ENCODE measurements around the gene HSPB7.
A peak's percentile ranks its signal among the peaks of the same experiment; 100 is the strongest.
"Not testable (repeated sequence)": the region's sequence is repeated elsewhere in the genome, so short reads cannot be mapped to it uniquely, and the experiment has no call there.

HSPB7 gene

GRCh38 chr1:16026723-16027484, 9.1 kb upstream of the HSPB7 start:
- Histone ChIP-seq H3K9me3 (no peaks in the 10 kb centered on the region), H3K36me3 (no peaks in the 10 kb centered on the region), H3K27ac (peak overlapping the region; percentile 5 to 45), H3K4me1 (peaks cover 0 to 12% (median 11%) of the 10 kb centered on the region in 4 donors), H3K4me3 (peak overlapping the region; percentile 17 to 45), H3K27me3 (no peaks in the 10 kb centered on the region)
- no peak for TF ChIP-seq CTCF (IDR thresholded peaks at IDR 0.05)
- DNase-seq = no peak
- intact Hi-C loops (cut with DNase I; ENCODE audit: low total_unique reads) = no loop called here

GRCh38 chr1:16026302-16026701, 8.5 kb upstream of the HSPB7 start:
- intact Hi-C loops (cut with DNase I; ENCODE audit: low total_unique reads); H3K27ac ChIP-seq; DNase-seq; H3K27me3 ChIP-seq; H3K36me3 ChIP-seq; H3K9me3 ChIP-seq; H3K4me3 ChIP-seq: not testable (repeated sequence)
- peaks cover 0 to 12% (median 11%) of the 10 kb centered on the region in 4 donors for H3K4me1 ChIP-seq

GRCh38 chr1:16023050-16023653, 5.3 kb upstream of the HSPB7 start:
- TF ChIP-seq CTCF (IDR thresholded peaks at IDR 0.05) = no peak
- no peak for DNase-seq
- Histone ChIP-seq H3K36me3 (no peaks in the 10 kb centered on the region), H3K9me3 (no peaks in the 10 kb centered on the region), H3K27ac (no peak overlapping the region), H3K4me3 (no peak overlapping the region), H3K27me3 (no peaks in the 10 kb centered on the region), H3K4me1 (peaks cover 9 to 37% (median 34%) of the 10 kb centered on the region in 4 donors)
- intact Hi-C loops (cut with DNase I; ENCODE audit: low total_unique reads) = no loop called here

- Histone ChIP-seq H3K4me1 (peaks cover 9 to 40% (median 36%) of the 10 kb centered on the region in 4 donors), H3K9me3 (no peaks in the 10 kb centered on the region), H3K27ac (peak overlapping the region in 1 of 2 donors; percentile 99), H3K4me3 (no peak overlapping the region), H3K36me3 (no peaks in the 10 kb centered on the region), H3K27me3 (no peaks in the 10 kb centered on the region)
- intact Hi-C loops (cut with DNase I; ENCODE audit: low total_unique reads) = no loop called here
- no peak for DNase-seq
- TF ChIP-seq CTCF (IDR thresholded peaks at IDR 0.05) = no peak
Observed at GRCh38 chr1:16022393-16022792, 4.5 kb upstream of the HSPB7 start.

- no peak for TF ChIP-seq CTCF (IDR thresholded peaks at IDR 0.05)
- intact Hi-C loops (cut with DNase I; ENCODE audit: low total_unique reads) = no loop called here
- peaks cover 9 to 37% (median 29%) of the 10 kb centered on the region in 4 donors for H3K4me1 ChIP-seq
- peak within 1 kb of the TSS; percentile 89 to 99 for H3K27ac ChIP-seq
- no peak for DNase-seq
- no peak within 1 kb of the TSS for H3K4me3 ChIP-seq
- no peaks in the 10 kb centered on the region for H3K9me3 ChIP-seq
- no peaks in the 10 kb centered on the region for H3K36me3 ChIP-seq
- no peaks in the 10 kb centered on the region for H3K27me3 ChIP-seq
Observed at GRCh38 chr1:16021681-16022080, 3.8 kb upstream of the HSPB7 start, which contains the start of gene CLCNKA. CLCNKA (plus strand) TSS chr1:16022036; CDS start chr1:16022620, 584 bp downstream.

GRCh38 chr1:16020878-16021277, 3.0 kb upstream of the HSPB7 start:
- H3K9me3 ChIP-seq; H3K27me3 ChIP-seq; intact Hi-C loops (cut with DNase I; ENCODE audit: low total_unique reads); H3K4me3 ChIP-seq; H3K36me3 ChIP-seq; DNase-seq: not testable (repeated sequence)
- peak overlapping the region; percentile 89 to 99 for H3K27ac ChIP-seq
- H3K4me1 ChIP-seq = peaks cover 9 to 38% (median 33%) of the 10 kb centered on the region in 4 donors
